Measurements from ENCODE around the gene C6orf132. TPM values are rescaled to one million over a fixed set of nuclear protein-coding genes. Genes with fewer than 3 reads are reported as not detected.

Gene C6orf132
- total RNA-seq, 4 donors from 2014 or later = 0.05 to 0.16 TPM; not detected in 2

- DNase-seq = no peak
- Histone ChIP-seq H3K27ac (no peak overlapping the region), H3K4me1 (peaks cover 0 to 12% of the 10 kb centered on the region in 2 donors), H3K36me3 (no peaks in the 10 kb centered on the region), H3K27me3 (peaks cover 16 to 21% (median 18%) of the 10 kb centered on the region in 3 donors), H3K9me3 (no peaks in the 10 kb centered on the region), H3K4me3 (no peak overlapping the region)
- intact Hi-C loops (cut with DNase I; ENCODE audit: low total_unique reads) (no loop called here), in situ Hi-C loops (cut with MboI; ENCODE audit: low sequenced_read_pairs in 4 of 4) (no loop called here)
- TF ChIP-seq CTCF (IDR thresholded peaks at IDR 0.05 in 4 of 5, conservative IDR thresholded peaks at IDR 0.05 in 1 of 5) (no peak), POLR2A (IDR thresholded peaks at IDR 0.05) (no peak)
- ATAC-seq = no peak
Observed at GRCh38 chr6:42138190-42138589, 4.2 kb downstream of the C6orf132 start.

- DNase-seq = no peak
- H3K4me3 ChIP-seq = no peak overlapping the region
- H3K27me3 ChIP-seq = peaks cover 9 to 12% (median 10%) of the 10 kb centered on the region in 3 donors
- no peaks in the 10 kb centered on the region for H3K36me3 ChIP-seq
- in situ Hi-C loops (cut with MboI; ENCODE audit: low sequenced_read_pairs in 4 of 4) = no loop called here
- peaks cover 0 to 5% of the 10 kb centered on the region in 2 donors for H3K4me1 ChIP-seq
- no peak for TF ChIP-seq POLR2A (IDR thresholded peaks at IDR 0.05)
- TF ChIP-seq CTCF (IDR thresholded peaks at IDR 0.05 in 4 of 5, conservative IDR thresholded peaks at IDR 0.05 in 1 of 5) = no peak
- no peaks in the 10 kb centered on the region for H3K9me3 ChIP-seq
- intact Hi-C loops (cut with DNase I; ENCODE audit: low total_unique reads) = no loop called here
- H3K27ac ChIP-seq = no peak overlapping the region
- ATAC-seq = no peak
Observed at GRCh38 chr6:42137194-42137753, 5.1 kb downstream of the C6orf132 start.

- no peak for ATAC-seq
Observed at GRCh38 chr6:42136508-42137193, 5.8 kb downstream of the C6orf132 start.

GRCh38 chr6:42135722-42136121 lies 6.7 kb downstream of the C6orf132 start:
- no peak overlapping the region for H3K27ac ChIP-seq
- no peak for ATAC-seq
- no peaks in the 10 kb centered on the region for H3K9me3 ChIP-seq
- H3K4me1 ChIP-seq = no peaks in the 10 kb centered on the region
- no peaks in the 10 kb centered on the region for H3K27me3 ChIP-seq
- no peak for TF ChIP-seq CTCF (IDR thresholded peaks at IDR 0.05 in 4 of 5, conservative IDR thresholded peaks at IDR 0.05 in 1 of 5)
- TF ChIP-seq POLR2A (IDR thresholded peaks at IDR 0.05) = no peak
- no peak overlapping the region for H3K4me3 ChIP-seq
- in situ Hi-C loops (cut with MboI; ENCODE audit: low sequenced_read_pairs in 4 of 4) (no loop called here), intact Hi-C loops (cut with DNase I; ENCODE audit: low total_unique reads) (no loop called here)
- no peaks in the 10 kb centered on the region for H3K36me3 ChIP-seq
- DNase-seq = no peak

More at GRCh38 chr6:42136508-42137193, 5.8 kb downstream of the C6orf132 start:
- in situ Hi-C loops (cut with MboI; ENCODE audit: low sequenced_read_pairs in 4 of 4) (no loop called here), intact Hi-C loops (cut with DNase I; ENCODE audit: low total_unique reads) (no loop called here)
- peaks cover 3 to 6% (median 4%) of the 10 kb centered on the region in 3 donors for H3K27me3 ChIP-seq
- H3K4me3 ChIP-seq = no peak overlapping the region
- no peak for DNase-seq
- TF ChIP-seq POLR2A (IDR thresholded peaks at IDR 0.05) = no peak
- TF ChIP-seq CTCF (IDR thresholded peaks at IDR 0.05 in 4 of 5, conservative IDR thresholded peaks at IDR 0.05 in 1 of 5) = no peak
- H3K27ac ChIP-seq = no peak overlapping the region
- no peaks in the 10 kb centered on the region for H3K36me3 ChIP-seq
- no peaks in the 10 kb centered on the region for H3K4me1 ChIP-seq
- H3K9me3 ChIP-seq = no peaks in the 10 kb centered on the region
